DOHH2 (cell line): ENCODE data around the gene HMG20A.

Source experiments
- H3F3A ChIP-seq: fragments of 200-600 bp; sonication (generic), shearing (Covaris generic); 2 replicates; pipeline ENCODE4 v1.6.0; 2016; ENCODE audit warnings: antibody characterized with exemption, mild to moderate bottlenecking; ENCODE audit not compliant: control insufficient read depth, insufficient read depth
- H3K27ac ChIP-seq: fragments of 200-600 bp; sonication (generic); 2 replicates; pipeline ENCODE4 v1.5.1; 2014; ENCODE audit warnings: low read depth, mild to moderate bottlenecking, low read length, moderate library complexity
- H3K27me3 ChIP-seq: fragments of 200-600 bp; sonication (generic); 2 replicates; pipeline ENCODE4 v1.6.1; 2014; ENCODE audit warnings: mild to moderate bottlenecking, low read length, mixed read lengths; ENCODE audit not compliant: control insufficient read depth
- H3K36me3 ChIP-seq: fragments of 200-600 bp; sonication (generic); 2 replicates; pipeline ENCODE4 v1.6.1; 2014; ENCODE audit warnings: mild to moderate bottlenecking, low read length, moderate library complexity, mixed read lengths; ENCODE audit not compliant: control insufficient read depth
- H3K4me1 ChIP-seq: fragments of 200-600 bp; sonication (generic); 2 replicates; pipeline ENCODE4 v1.6.1; 2014; ENCODE audit warnings: mild to moderate bottlenecking, low read length, mixed read lengths; ENCODE audit not compliant: control insufficient read depth
- H3K4me2 ChIP-seq: fragments of 200-600 bp; sonication (generic); 2 replicates; pipeline ENCODE4 v1.6.0; 2014; ENCODE audit warnings: mild to moderate bottlenecking, low read length, moderate library complexity
- H3K4me3 ChIP-seq: fragments of 200-600 bp; sonication (generic); 2 replicates; pipeline ENCODE4 v1.5.1; 2014; ENCODE audit warnings: mild to moderate bottlenecking, low read length, mixed read lengths
- H3K79me2 ChIP-seq: fragments of 200-600 bp; sonication (generic); 2 replicates; pipeline ENCODE4 v1.6.1; 2014; ENCODE audit warnings: mild to moderate bottlenecking, low read length, mixed read lengths; ENCODE audit not compliant: control insufficient read depth
- H3K9me2 ChIP-seq: fragments of 200-600 bp; sonication (generic); replicated peaks from 2 replicates; pipeline ENCODE4 v1.6.1; 2014; ENCODE audit warnings: mild to moderate bottlenecking, low read length, mixed read lengths; ENCODE audit not compliant: control insufficient read depth
- H3K9me3 ChIP-seq: fragments of 200-600 bp; sonication (generic); 2 replicates; pipeline ENCODE4 v1.6.1; 2014; ENCODE audit warnings: antibody characterized with exemption, low read length, mixed read lengths; ENCODE audit not compliant: control insufficient read depth, insufficient read depth
- H4K20me1 ChIP-seq: fragments of 200-600 bp; sonication (generic); 2 replicates; pipeline ENCODE4 v1.6.0; 2014; ENCODE audit warnings: low read depth, mild to moderate bottlenecking, antibody characterized with exemption, low read length, moderate library complexity; ENCODE audit not compliant: control insufficient read depth, insufficient read depth
- EZH2phosphoT487 ChIP-seq: fragments of 200-600 bp; sonication (generic); IDR thresholded peaks from 2 replicates; pipeline ENCODE4 v1.6.1; 2017; ENCODE audit warnings: borderline replicate concordance, mild to moderate bottlenecking, antibody characterized with exemption, low read length, moderate library complexity, mixed read lengths
- TF ChIP-seq, protein P1 (sequence below): fragments of 200-600 bp; sonication (generic); IDR thresholded peaks from one replicate; pipeline ENCODE4 v1.5.1; 2014; ENCODE audit warnings: antibody characterized with exemption, mild to moderate bottlenecking, low read depth, low read length; ENCODE audit not compliant: poor library complexity, severe bottlenecking

HMG20A gene

DNA sequence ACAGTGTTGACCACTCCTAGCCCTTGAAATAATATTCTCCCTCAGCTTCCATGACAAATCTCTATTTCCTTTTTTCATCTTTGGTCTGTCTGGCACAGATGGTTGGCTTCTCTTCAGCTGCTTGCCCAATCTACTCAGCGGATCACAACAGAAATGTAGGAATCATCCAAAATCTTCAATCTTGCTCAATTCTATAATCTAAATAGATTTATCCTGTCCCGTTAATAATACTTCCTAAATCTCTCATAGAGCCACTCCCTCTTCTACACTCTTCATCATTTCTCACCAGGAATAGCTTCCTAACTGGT, 4.6 kb upstream of the HMG20A start:
- H3K9me2 ChIP-seq, result no peaks in the 10 kb centered on the region
- H3K79me2 ChIP-seq, result peaks cover 46% of the 10 kb centered on the region
- peaks cover 13% of the 10 kb centered on the region for H3K4me1 ChIP-seq
- no peak overlapping the region for H3K27ac ChIP-seq
- H3K27me3 ChIP-seq, result no peaks in the 10 kb centered on the region
- TF ChIP-seq, protein P1, sequence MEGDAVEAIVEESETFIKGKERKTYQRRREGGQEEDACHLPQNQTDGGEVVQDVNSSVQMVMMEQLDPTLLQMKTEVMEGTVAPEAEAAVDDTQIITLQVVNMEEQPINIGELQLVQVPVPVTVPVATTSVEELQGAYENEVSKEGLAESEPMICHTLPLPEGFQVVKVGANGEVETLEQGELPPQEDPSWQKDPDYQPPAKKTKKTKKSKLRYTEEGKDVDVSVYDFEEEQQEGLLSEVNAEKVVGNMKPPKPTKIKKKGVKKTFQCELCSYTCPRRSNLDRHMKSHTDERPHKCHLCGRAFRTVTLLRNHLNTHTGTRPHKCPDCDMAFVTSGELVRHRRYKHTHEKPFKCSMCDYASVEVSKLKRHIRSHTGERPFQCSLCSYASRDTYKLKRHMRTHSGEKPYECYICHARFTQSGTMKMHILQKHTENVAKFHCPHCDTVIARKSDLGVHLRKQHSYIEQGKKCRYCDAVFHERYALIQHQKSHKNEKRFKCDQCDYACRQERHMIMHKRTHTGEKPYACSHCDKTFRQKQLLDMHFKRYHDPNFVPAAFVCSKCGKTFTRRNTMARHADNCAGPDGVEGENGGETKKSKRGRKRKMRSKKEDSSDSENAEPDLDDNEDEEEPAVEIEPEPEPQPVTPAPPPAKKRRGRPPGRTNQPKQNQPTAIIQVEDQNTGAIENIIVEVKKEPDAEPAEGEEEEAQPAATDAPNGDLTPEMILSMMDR, result no peak
- no peak for TF ChIP-seq EZH2phosphoT487
- H3F3A ChIP-seq, result no peaks in the 10 kb centered on the region
- H3K36me3 ChIP-seq, result no peaks in the 10 kb centered on the region
- no peak overlapping the region for H3K4me3 ChIP-seq
- H3K4me2 ChIP-seq, result no peak overlapping the region
- H4K20me1 ChIP-seq, result no peaks in the 10 kb centered on the region
- H3K9me3 ChIP-seq, result no peaks in the 10 kb centered on the region

DNA sequence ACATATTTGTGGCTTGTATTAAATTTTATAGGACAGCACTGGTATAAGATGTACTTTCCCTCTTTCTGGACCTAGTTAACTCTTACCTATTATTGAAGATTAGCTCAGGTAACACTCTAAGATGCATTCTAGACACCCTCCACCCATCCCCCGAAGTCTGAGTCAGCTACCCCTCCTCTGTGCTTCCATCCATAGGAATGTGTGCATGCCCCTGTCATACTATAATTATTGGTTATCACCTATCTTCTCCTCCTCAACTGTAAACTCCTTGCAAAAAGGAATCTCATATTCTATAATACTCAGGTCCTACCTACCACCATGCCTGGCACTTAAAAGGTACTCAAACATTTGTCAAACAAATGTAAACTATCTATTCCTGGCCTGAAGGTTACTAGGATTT, 3.7 kb upstream of the HMG20A start:
- peaks cover 17% of the 10 kb centered on the region for H3K4me1 ChIP-seq
- H3F3A ChIP-seq, result no peaks in the 10 kb centered on the region
- peaks cover 51% of the 10 kb centered on the region for H3K79me2 ChIP-seq
- no peaks in the 10 kb centered on the region for H4K20me1 ChIP-seq
- no peaks in the 10 kb centered on the region for H3K27me3 ChIP-seq
- H3K27ac ChIP-seq, result no peak overlapping the region
- H3K9me3 ChIP-seq, result no peaks in the 10 kb centered on the region
- no peak overlapping the region for H3K4me3 ChIP-seq
- no peaks in the 10 kb centered on the region for H3K9me2 ChIP-seq
- H3K4me2 ChIP-seq, result no peak overlapping the region
- H3K36me3 ChIP-seq, result no peaks in the 10 kb centered on the region
- TF ChIP-seq EZH2phosphoT487, result no peak
- TF ChIP-seq, protein P1, result no peak

- peaks cover 57% of the 10 kb centered on the region for H3K79me2 ChIP-seq
- H3K27ac ChIP-seq, result no peak overlapping the region
- peaks cover 23% of the 10 kb centered on the region for H3K4me1 ChIP-seq
- TF ChIP-seq, protein P1, result no peak
- TF ChIP-seq EZH2phosphoT487, result no peak
- no peaks in the 10 kb centered on the region for H4K20me1 ChIP-seq
- H3K9me3 ChIP-seq, result no peaks in the 10 kb centered on the region
- H3F3A ChIP-seq, result no peaks in the 10 kb centered on the region
- no peak overlapping the region for H3K4me2 ChIP-seq
- no peaks in the 10 kb centered on the region for H3K36me3 ChIP-seq
- no peaks in the 10 kb centered on the region for H3K27me3 ChIP-seq
- H3K9me2 ChIP-seq, result no peaks in the 10 kb centered on the region
- no peak overlapping the region for H3K4me3 ChIP-seq
Observed at GRCh38 chr15:77417602-77418001, 3.1 kb upstream of the HMG20A start.
